ENCODE results near the gene CDC27.
"Not testable (repeated sequence)": the region's sequence is repeated elsewhere in the genome, so short reads cannot be mapped to it uniquely, and the experiment has no call there.

CDC27 gene

DNA sequence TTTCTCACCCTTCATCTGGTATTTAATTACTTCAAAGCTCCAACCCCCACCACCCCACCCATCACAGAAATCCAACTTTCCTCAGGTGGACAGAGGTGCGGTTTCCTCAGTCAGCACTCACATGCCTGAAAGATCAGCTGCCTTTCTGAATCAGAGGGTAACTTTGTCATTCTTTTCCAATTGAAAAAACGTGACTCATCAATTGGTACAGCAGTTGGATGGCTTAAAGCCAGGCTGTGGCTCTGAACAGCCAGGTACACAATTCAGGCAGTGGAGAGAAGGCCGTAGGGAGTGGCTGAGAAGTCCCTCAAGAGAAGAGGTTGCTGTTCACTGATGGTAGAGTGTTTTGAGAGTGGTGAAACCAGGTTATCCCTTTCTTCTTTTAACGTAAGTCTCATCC lies 118.8 kb downstream of the CDC27 start:
- not testable (repeated sequence) for DNase-seq (ENCODE audit: low read depth)

All from fibroblast of the conjunctiva (primary cell).